ENCODE data around the gene KIF25. TPM values are rescaled to one million over a fixed set of nuclear protein-coding genes. Genes with fewer than 3 reads are reported as not detected.
A peak's percentile ranks its signal among the peaks of the same experiment; 100 is the strongest.

KIF25 gene
- total and polyA plus RNA-seq, 11 donors = 0.11 to 0.29 (median 0.16) TPM; not detected in 5

GRCh38 chr6:168053086-168053956 lies 55.9 kb downstream of the KIF25 start:
- H3K27me3 ChIP-seq = no peaks in the 10 kb centered on the region
- DNase-seq = no peak
- ATAC-seq = no peak
- intact Hi-C loops (cut with DNase I) = loop anchor here in 5 of 10 donors (5.0 to 10.0 kb wide), 2 partner anchors 139 to 146 kb away; no protein-coding TSS in a partner anchor
- H3K36me3 ChIP-seq = no peaks in the 10 kb centered on the region
- peak overlapping the region in 4 of 12 donors; percentile 57 to 84 (median 80) for H3K27ac ChIP-seq
- 86 to 91% (median 88%) methylated on average over 37 to 38 of the region's 38 CpGs for WGBS, 4 donors
- no peak overlapping the region for H3K4me3 ChIP-seq
- TF ChIP-seq CTCF (IDR thresholded peaks at IDR 0.05) = no peak
- no peak for TF ChIP-seq POLR2A (IDR thresholded peaks at IDR 0.05)
- H3K9me3 ChIP-seq = no peaks in the 10 kb centered on the region
- peaks cover 13 to 48% (median 24%) of the 10 kb centered on the region in 12 donors for H3K4me1 ChIP-seq

- H3K27ac ChIP-seq = peak overlapping the region in 8 of 12 donors; percentile 13 to 84 (median 74)
Measured at GRCh38 chr6:168053957-168054471, 56.5 kb downstream of the KIF25 start.

GRCh38 chr6:168054765-168055560 lies 57.5 kb downstream of the KIF25 start:
- 22 to 30% (median 25%) methylated on average over 14 to 18 of the region's 18 CpGs for WGBS, 4 donors
- peak overlapping the region in 1 of 12 donors; percentile 4 for H3K4me3 ChIP-seq
- TF ChIP-seq CTCF (IDR thresholded peaks at IDR 0.05) (peak in 2 of 12 donors; percentile 4 to 17), POLR2A (IDR thresholded peaks at IDR 0.05) (no peak)
- no peaks in the 10 kb centered on the region for H3K27me3 ChIP-seq
- DNase-seq (peak; percentile 75 to 89 (median 85)), ATAC-seq (peak; percentile 80 to 93 (median 89))
- H3K9me3 ChIP-seq = no peaks in the 10 kb centered on the region
- H3K4me1 ChIP-seq = peaks cover 13 to 48% (median 24%) of the 10 kb centered on the region in 12 donors
- peak overlapping the region; percentile 57 to 84 (median 74) for H3K27ac ChIP-seq
- no peaks in the 10 kb centered on the region for H3K36me3 ChIP-seq
- intact Hi-C loops (cut with DNase I) = loop anchor here in 6 of 10 donors (5.0 to 10.0 kb wide), 5 partner anchors 52 to 148 kb away; no protein-coding TSS in a partner anchor

More at GRCh38 chr6:168053957-168054471, 56.5 kb downstream of the KIF25 start:
- peaks cover 13 to 48% (median 24%) of the 10 kb centered on the region in 12 donors for H3K4me1 ChIP-seq
- intact Hi-C loops (cut with DNase I) = loop anchor here in 5 of 10 donors (5.0 to 10.0 kb wide), 2 partner anchors 139 to 147 kb away; no protein-coding TSS in a partner anchor
- no peak for DNase-seq
- ATAC-seq = no peak
- H3K36me3 ChIP-seq = no peaks in the 10 kb centered on the region
- no peaks in the 10 kb centered on the region for H3K27me3 ChIP-seq
- H3K9me3 ChIP-seq = no peaks in the 10 kb centered on the region
- 85 to 89% (median 86%) methylated on average over 7 to 14 of the region's 14 CpGs for WGBS, 4 donors
- no peak overlapping the region for H3K4me3 ChIP-seq
- no peak for TF ChIP-seq POLR2A (IDR thresholded peaks at IDR 0.05)
- no peak for TF ChIP-seq CTCF (IDR thresholded peaks at IDR 0.05)

All from heart left ventricle (tissue), 16 donors.